Stimulated activated CD4-positive, alpha-beta T cell treated with anti-CD3 and anti-CD28 coated beads, Interleukin-2, amount 100 ng/mL, for 24 hours (primary cell): Measurements from ENCODE around the gene HIP1.
A peak's percentile ranks its signal among the peaks of the same experiment; 100 is the strongest.
"Not testable (repeated sequence)": the region's sequence is repeated elsewhere in the genome, so short reads cannot be mapped to it uniquely, and the experiment has no call there.

ENCODE experiments used
- DNase-seq, 2 donors: peaks; one replicate each; pipeline ENCODE4 v3.0.0-alpha.2; 2020

The HIP1 gene

DNA sequence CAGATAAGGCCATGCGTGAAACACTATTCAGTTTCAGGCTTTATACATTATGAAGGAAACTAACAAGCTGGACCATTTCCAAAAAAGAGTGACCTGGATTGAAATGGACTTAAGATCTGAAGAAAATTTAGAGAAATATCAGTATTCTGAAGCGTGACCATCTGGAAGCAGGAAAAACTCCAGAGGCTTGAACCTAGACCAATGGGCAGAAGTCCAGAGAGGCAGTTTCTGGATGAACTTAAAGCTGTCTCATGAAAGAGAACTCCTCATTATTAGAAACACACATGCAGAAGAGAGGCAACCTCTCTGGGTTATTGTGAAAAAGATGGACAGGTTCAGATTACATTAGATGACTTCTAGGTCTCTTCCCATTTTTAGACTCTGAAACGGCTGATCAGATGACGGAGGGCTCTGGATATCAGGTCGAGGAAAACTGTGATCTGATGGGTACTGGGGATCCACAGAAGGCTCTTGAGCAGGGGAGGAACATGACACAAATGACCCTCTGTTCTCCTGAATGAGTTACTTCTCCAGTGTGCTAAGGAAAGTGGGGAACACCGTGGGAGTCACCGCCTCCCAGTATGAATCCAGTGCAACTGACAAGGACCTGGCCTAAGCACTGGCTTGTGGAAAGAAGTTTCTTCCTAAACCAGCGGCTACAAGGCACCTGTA is 130.2 kb downstream of the HIP1 start:
- no peak for DNase-seq

DNA sequence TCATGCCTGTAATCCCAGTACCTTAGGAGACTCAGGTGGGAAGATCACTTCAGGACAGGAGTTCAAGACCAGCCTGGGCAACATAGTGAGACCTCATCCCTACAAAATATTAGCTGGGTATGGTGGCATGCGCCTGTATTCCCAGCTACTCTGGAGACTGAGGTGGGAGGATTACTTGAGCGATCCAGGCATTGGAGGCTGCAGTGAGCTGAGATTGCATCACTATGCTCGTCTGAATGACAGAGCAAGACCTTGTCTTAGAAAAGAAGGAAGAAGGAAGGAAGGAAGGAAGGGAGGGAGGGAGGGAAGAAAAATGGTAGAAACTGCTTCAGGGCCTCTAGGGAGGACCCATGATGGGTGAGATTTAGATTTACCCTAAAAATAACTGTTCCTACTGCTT is 134.3 kb downstream of the HIP1 start:
- no peak for DNase-seq

DNA sequence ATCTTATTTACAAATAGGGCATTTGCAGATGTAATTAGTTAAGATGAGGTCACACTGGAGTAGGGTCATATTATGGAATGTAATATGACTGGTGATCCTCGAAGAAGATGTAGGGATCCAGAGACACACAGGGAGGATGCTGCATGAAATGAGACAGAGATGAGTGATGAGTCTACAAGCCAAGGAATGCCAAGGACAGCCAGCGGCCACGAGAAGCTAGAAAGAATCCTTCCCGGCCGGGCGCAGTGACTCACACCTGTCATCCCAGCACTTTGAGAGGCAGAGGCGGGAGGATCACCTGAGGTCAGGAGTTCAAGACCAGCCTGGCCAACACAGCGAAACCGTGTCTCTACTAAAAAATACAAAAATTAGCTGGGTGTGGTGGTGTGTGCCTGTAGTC is 135.9 kb downstream of the HIP1 start:
- DNase-seq, result not testable (repeated sequence)

DNA sequence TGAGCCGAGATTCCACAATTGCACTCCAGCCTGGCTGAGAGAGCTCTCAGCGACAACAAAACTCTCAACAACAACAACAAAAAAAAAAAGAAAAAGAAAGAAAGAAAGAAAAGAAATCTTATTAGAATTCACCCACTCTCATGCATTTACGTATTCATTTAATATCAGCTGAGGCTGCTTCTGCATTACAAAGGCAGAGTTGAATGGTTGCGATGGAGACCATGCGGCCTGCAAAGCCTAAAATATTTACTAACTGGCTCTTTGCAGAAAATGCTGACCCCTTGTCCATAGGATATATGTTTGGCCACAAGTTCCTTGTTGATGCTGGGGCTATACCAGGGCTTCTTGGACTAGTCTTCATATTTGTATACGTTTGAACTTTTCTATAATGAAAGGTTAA is 137.2 kb downstream of the HIP1 start:
- DNase-seq, result no peak

DNA sequence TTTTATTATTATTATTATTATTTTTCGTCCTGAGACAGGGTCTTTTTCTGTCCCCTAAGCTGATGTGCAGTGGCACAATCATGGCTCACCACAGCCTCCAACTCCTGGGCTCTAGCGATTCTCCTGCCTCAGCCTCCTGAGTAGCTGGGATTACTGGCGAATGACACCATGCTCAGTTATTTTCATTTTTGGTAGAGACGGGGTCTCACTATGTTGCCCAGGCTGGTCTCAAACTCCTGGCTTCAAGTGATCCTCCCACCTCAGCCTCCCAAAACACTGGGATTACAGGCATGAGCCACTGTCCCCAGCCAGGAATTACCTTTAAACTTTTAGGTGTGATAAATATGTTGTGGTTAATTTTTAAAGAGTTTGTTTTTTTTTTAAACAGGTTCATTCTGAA is 138.0 kb downstream of the HIP1 start:
- not testable (repeated sequence) for DNase-seq

DNA sequence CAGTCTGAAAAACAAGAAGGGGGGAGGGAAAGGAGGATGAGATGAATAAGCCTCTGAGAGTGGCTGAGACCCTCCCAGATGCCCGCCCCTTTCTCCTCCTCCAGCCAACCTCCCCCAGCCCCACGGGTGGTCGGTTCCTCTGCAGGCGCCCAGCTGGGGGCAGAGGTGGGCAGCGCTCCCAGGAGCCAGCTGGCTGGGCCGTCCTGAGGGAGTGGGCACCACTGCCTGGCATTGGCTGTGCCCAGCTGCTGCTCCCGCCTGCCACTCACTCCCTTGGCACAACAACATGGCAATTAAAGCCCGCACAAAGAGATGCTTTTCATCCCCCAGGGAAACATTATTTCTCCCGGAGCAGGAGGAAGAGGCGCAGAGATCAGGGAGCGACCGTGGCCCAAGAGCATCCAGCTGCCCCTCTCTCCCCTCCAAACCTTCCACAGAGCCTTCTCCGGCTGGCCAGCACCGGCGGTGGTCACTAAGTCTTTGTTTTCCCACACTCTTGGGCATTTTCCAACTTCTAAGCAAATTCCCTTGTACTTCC is 139.4 kb downstream of the HIP1 start:
- DNase-seq, result no peak

DNA sequence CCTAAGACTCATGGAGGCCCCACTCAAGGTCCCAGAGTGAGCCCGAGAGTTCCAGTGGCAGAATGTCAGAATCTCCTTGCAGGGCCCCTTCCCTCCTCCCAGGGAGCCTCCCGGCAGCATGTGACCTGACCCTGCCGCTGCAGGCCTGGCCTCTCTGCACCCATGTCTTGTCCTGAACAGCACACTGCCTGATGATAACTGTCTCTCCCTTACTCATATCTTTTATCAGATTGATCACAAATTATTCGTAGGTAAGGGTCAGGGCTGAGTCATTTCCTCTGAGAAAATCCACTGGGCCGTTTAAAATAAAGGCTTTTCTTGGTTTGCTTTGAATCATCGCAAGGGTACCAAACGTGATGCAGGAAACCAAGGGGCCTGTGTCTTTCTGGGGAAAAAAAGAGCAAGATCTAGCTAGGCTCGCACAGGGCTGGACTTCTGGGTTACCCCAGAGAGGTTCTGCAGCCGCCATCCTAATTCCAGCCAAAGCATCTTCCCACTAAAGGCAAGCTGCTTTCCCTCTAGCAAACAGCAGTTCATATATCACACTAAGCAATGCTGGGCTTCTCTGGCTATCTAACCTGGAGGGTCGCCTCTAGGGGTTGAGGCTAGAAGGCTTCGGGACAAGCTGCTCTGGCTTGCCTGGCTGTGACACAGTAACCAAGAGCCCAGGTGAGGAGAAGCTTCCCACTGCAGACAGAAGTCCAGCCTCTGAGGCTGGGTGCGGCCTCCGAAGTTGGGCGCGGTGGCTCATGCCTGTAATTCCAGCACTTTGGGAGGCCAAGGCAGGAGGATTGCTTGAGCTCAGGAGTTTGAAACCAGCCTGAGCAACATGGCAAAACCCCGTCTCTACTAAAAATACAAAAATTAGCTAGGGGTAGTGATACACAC is 141.8 kb downstream of the HIP1 start:
- DNase-seq, result peak in 1 of 2 donors; percentile 38

DNA sequence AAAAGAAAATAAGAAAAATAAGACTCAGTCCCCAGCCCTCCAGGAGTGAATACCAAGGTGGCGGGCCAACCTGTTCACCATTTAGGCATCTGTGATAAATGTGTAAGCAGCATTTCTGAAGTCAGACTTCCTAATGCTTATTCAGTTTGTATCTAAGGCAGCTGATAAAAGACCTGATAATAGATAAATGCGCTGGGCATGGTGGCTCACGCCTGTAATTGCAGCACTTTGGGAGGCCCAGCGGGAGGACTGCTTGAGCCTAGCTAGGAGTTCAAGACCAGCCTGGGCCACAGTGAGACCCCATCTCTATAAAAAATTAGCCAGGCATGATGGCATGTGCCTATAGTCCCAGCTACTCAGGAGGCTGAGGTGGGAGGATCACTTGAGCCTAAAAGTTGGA is 143.0 kb downstream of the HIP1 start:
- no peak for DNase-seq

DNA sequence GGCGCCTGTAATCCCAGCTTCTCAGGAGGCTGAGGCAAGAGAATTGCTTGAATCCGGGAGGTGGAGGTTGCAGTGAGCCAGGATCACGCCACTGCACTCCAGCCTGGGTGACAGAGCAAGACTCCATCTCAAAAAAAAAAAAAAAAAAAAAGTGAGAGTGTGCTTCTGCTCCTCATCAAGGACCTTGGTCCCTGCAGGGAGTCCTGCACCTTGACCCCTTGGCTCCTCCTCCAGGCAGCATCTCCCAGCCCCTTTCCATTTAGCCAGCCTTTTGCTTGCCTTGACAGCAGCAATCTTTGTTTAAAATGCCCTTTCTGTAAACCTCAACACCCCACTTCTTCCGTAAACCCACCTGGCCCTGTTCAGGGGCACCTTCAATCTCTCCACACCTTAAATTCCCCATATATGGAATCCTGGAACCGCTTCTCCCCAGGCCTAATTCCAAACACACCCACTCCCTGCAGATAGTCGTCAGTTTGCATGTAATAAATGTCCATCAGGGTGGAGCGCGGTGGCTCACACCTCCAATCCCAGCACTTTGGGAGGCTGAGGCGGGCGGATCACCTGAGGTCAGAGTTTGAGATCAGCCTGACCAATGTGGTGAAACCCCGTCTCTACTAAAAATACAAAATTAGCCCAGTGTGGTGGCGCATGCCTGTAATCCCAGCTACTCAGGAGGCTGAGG is 145.1 kb downstream of the HIP1 start:
- DNase-seq, result not testable (repeated sequence)

DNA sequence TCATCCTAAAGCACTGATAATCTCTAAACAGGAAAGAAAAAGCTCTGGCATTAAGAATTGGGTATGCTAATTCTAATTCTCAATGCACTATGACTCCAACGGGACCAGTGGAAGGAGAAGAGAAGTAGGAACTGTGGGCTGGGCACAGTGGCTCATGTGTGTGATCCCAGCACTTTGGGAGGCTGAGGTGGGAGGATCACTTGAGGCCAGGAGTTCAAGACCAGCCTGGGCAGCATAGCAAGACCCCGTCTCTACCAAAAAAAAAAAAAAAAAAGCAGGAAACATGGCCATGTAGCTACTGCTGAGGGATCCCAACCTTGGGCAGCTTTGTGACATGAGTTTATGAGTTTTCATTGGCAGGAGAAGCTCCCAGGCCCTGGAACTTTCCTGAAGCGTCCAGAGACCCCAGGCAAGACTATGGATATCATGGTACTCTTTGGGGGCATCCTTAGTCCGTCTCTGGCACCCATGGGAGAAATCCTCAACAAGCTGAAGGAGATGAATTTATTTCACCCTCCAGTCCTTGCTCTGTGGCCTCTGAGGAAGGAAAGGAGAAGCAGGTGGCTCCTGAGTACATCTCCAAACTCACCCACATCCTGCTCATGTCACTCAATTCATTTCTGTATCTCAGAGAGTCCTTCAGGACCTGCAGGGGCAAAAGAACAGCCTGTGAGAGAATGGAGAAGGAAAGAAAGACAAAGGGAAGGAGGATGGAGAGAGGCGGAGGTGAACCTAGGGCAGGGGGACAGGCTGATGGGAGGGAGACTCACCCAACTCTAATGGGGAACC is 147.1 kb downstream of the HIP1 start:
- no peak for DNase-seq

DNA sequence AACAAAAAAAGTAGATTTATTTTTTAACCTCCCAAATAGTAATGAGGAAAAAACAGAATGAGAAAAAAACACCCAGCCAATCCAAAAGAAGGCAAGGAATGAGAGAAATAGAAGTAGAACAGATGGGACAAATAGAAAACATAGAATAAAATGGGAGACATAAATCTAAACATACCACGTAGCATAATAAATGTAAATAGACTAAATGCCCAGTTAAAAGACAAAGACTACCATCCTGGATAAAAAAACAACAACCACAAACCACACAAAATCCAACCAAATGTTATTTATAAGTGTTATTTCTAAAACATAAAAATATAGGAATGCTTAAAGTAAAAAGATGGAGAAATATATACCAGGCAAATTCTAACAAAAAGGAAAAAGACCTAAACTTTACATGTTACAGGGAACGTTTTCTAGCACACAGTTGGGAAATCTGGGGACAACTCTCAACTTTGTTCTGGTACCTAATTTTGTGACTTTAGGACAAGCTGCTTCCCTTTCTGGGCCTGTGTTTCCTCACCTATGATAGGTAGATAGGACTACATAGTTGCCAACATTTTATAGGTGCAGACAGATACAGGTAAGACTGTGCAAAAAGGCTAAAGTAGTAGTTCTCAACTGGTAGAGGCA is 148.3 kb downstream of the HIP1 start:
- no peak for DNase-seq

DNA sequence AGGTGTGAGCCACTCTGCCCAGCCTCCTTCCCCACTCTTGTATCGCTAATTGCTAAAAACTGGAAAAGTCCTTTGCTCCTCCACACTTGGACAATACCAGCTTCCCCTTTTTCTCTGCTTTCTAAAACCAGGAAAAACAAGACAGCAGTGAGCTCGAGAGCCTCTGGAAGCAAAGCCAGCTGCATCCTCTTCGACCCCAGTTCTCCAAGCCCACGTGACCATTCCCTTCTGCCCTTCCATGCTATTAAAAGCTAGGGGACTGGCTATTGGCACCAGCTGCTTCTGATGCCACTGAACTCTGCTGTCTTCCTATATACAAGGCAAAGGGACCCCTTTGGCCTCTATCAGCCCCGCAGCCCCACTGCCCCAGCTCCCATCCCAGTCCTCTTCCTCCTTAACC is 154.4 kb downstream of the HIP1 start:
- no peak for DNase-seq

DNA sequence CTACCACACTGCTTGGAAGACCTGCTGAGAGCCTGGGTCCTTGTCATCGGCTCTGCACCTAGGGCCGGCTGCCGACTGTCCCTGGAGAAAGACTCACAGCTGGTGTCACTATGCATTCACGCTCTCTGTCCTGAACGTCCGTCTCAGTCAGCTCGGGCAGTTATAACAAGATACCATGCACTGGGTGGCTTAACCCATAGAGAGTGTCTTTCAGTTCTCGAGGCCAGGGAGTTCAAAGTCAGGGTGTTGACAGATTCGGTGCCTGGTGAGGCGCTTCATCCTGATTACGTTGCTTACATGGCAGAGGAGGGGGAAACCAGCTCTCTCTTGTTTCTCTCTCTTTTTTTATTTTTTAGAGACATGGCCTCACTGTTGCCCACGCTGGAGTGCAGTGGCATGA is 155.5 kb downstream of the HIP1 start:
- no peak for DNase-seq

DNA sequence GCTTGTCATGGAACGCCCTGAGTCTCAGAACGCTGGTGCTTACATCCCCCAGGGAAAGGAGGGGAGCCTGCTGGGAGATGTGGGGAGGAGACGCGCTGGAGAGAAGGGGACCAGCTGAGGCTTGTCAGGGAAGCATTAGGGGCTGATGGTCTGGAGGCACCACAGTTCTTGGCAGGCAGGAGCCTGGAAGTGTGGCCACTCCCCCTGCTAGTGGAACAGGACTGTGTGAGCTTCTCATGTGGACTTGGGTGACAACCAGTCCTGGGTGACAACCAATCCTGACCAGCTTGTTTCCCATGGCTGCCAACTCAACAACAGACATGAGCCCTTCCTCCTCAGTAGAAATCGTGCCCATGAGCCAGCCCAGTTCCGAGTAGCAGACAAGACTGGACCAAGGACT is 158.8 kb downstream of the HIP1 start:
- no peak for DNase-seq

DNA sequence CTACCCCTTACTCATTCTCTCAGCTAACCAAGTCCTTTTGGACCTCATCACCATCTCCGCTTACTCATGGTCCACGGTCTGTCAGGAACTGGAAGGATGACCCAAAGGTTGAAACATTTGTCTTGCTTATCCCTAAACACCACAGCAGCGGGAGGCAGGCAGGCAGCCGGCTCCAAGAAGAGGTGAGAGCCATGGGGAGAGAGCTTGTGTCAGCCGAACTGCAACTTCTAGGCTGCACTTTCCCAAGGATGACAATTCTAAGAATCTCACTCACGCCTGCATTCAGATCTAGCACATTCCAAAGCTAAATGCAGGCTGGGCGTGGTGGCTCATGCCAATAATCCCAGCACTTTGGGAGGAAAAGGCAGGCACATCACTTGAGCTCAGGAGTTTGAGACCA is 160.7 kb downstream of the HIP1 start:
- no peak for DNase-seq

DNA sequence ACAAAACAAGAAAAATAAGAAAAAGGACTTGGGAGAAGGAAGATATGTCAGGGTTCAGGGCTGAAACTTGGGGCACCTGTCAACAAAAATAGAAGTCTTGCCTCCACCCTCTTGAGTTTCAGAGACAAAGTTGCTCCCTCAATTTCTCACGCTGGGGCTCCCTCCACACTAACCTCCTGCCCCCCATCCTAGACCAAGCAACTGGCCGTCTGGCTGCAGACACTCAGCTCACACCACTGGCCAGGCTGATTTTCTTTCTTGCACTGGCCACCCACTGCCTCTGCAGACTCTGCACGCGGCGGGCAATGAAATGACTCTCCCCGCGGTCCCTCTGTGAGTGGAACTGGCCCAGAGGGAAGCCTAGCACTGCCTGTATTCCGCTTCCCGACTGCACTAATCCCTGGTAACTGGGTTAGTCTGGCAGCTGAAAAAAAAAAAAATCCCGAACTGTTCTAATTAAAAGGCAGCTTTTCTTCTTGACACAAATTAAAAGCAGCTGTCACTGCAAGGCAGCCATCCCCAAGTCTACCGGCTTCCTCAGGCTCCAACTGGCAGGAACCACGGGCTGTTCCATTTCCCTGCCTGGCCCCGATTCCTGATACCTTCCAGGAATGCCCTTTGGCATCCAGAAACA is 163.1 kb downstream of the HIP1 start:
- no peak for DNase-seq

DNA sequence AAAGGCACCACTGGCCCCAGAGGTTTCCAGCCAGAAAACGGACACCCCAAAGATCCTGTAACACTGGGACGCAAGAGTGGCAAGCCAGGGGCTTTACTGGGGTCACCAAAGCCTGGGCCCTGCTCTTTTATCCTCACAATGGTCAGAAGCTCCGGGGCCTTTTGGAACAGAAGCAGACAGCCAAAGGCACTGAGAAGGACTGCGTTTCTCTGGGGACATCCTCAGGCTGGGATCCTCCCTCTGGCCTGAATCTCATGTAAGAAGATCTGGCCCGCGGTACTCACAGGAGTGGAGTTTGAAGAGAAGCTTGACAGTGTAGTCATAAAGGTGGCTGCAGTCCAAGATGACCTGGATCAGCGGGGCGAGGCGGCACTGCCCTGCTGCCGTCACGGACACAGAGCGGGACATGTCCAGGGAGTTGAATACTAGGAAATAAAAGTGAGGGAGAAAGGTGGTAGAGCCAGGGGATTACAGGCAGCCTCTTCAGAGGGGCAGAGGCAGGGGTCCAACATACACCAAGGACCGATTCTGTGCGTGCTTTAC is 165.2 kb downstream of the HIP1 start:
- DNase-seq, result no peak

DNA sequence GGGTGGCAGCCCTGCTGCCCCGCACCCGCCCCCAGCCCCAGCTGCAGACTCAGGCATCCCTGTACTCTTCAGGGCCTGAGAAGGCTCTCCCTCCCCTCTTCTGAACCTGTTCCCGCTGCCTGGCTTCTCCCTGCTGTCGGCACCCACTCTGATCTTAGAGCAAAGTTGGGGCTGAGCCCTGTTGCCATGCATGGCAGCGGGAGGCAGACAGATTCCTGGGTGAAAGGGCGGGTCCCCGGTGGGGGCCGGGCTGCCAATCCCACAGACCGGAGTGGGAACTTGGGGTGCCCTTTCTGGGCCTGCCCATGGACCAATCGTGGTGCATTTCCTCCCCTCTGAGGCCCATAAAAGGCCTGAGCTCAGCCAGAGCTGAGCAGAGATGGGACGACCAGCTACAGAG is 165.9 kb downstream of the HIP1 start:
- DNase-seq, result no peak

DNA sequence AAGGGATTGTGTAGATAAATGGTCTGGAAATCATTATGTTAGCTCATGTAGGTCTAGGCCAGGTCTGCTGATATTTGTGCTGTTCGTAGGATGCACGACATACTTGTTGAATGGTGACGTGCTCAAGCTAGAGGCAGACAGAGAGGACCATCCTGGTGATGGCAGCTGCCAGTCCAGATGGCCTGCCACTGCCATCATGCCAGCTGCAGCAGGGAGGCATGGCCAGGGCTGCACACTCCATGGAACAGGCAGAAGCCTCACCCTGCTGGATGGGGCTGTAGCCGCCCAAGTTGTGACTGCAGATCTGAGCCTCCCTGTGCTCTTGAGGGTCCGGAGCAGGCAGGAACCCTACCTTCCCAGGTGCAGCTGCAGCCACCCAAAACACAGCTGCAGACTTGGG is 166.3 kb downstream of the HIP1 start:
- DNase-seq, result no peak

DNA sequence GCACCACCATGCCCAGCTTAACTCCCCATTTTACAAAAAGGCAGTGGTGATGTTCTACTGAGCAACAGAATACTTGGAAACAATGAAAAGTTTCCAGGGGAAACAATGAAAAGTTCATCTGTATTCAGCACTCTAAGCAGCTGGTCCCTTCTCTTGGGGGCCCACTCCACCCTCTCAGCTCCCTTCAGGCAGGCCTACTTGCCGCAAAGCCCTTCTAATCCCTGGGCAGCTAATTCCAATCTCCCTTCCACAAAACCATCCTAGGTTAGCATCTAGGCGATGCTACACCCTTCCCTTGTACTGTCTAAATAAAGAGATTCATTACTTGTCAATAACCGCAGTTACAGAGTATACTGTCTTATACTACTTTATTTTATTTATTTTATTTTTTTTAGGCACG is 167.5 kb downstream of the HIP1 start:
- no peak for DNase-seq

DNA sequence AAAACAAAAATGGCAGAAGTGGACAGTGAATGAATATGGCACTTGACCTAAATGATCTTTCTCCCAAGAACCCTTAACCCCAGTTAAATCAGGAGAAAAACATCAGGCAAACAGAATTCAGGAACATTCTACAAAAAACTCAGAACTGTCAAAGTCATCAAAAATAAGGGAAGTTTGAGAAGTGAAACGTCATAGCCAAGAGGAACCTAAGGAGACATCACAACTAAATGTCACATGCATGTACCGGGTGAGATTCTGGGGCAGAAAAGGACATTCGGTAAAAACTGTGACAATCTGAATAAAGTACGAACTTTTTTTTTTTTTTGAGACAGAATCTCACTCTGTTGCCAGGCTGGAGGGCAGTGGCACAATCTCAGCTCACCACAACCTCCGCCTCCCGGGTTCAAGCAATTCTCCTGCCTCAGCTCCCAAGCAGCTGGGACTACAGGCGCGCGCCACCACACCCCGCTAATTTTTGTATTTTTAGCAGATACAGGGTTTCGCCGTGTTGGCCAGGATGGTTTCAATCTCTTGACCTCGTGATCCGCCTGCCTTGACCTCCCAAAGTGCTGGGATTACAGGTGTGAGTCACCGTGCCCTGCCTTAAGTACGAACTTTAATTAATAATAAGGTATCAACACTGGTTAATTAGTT is 169.0 kb downstream of the HIP1 start:
- DNase-seq, result not testable (repeated sequence)
